DMS79 (cell line): ENCODE data around the gene CSTB.

Source experiments
- DNase-seq: peaks from one replicate; lab custom pipeline; 2025; lab: John Stamatoyannopoulos, UW

CSTB gene

GRCh38 chr21:43789276-43790009, 13.3 kb upstream of the CSTB start, which contains the start of gene RRP1:
RRP1 (plus strand) TSS chr21:43789577; CDS start chr21:43789630, 53 bp downstream.
- DNase-seq, result peak; percentile 74

GRCh38 chr21:43786807-43787440, 10.8 kb upstream of the CSTB start:
- no peak for DNase-seq

GRCh38 chr21:43786300-43786806, 10.2 kb upstream of the CSTB start:
- peak; percentile 24 for DNase-seq

GRCh38 chr21:43785134-43785533, 9.0 kb upstream of the CSTB start:
- no peak for DNase-seq

- no peak for DNase-seq
Observed at GRCh38 chr21:43783098-43783700, 7.1 kb upstream of the CSTB start.

GRCh38 chr21:43782431-43783097, 6.5 kb upstream of the CSTB start:
- no peak for DNase-seq

- DNase-seq, result no peak
Observed at GRCh38 chr21:43781846-43782245, 5.7 kb upstream of the CSTB start.

GRCh38 chr21:43779660-43780059, 3.6 kb upstream of the CSTB start:
- no peak for DNase-seq

- no peak for DNase-seq
Observed at GRCh38 chr21:43778469-43779335, 2.6 kb upstream of the CSTB start.

- no peak for DNase-seq
Observed at GRCh38 chr21:43777953-43778352, 1.8 kb upstream of the CSTB start.

GRCh38 chr21:43775190-43775589, 918 bp downstream of the CSTB start:
- no peak for DNase-seq

GRCh38 chr21:43774163-43774562, 1.9 kb downstream of the CSTB start:
- no peak for DNase-seq

GRCh38 chr21:43772425-43772821, 3.7 kb downstream of the CSTB start:
- DNase-seq, result no peak

- no peak for DNase-seq
Observed at GRCh38 chr21:43771698-43772424, 4.2 kb downstream of the CSTB start.

GRCh38 chr21:43771199-43771675, 4.9 kb downstream of the CSTB start:
- DNase-seq, result no peak

GRCh38 chr21:43770066-43770655, 5.9 kb downstream of the CSTB start:
- DNase-seq, result no peak

GRCh38 chr21:43769325-43769958, 6.7 kb downstream of the CSTB start:
- no peak for DNase-seq

GRCh38 chr21:43768868-43769167, 7.3 kb downstream of the CSTB start:
- DNase-seq, result no peak

GRCh38 chr21:43767984-43768867, 7.9 kb downstream of the CSTB start:
- no peak for DNase-seq
